ENCODE measurements around the gene THSD4.

THSD4 gene

GRCh38 chr15:71804695-71805470 lies 689.6 kb downstream of the THSD4 start:
- DNase-seq (ENCODE audit: low read depth) = no peak
- H3K4me3 ChIP-seq (ENCODE audit: low read depth, low read length) = no peak overlapping the region
- no peak for TF ChIP-seq CTCF (IDR thresholded peaks at IDR 0.05; ENCODE audit: control insufficient read depth, extremely low read depth, insufficient read depth)

GRCh38 chr15:71806452-71806931 lies 691.2 kb downstream of the THSD4 start:
- no peak for TF ChIP-seq CTCF (IDR thresholded peaks at IDR 0.05; ENCODE audit: control insufficient read depth, extremely low read depth, insufficient read depth)
- H3K4me3 ChIP-seq (ENCODE audit: low read depth, low read length) = no peak overlapping the region
- DNase-seq (ENCODE audit: low read depth) = no peak

- DNase-seq (ENCODE audit: low read depth) = no peak
- no peak for TF ChIP-seq CTCF (IDR thresholded peaks at IDR 0.05; ENCODE audit: control insufficient read depth, extremely low read depth, insufficient read depth)
- no peak overlapping the region for H3K4me3 ChIP-seq (ENCODE audit: low read depth, low read length)
Observed at GRCh38 chr15:71807125-71807629, 691.9 kb downstream of the THSD4 start.

GRCh38 chr15:71807691-71808091 lies 692.4 kb downstream of the THSD4 start:
- DNase-seq (ENCODE audit: low read depth) = no peak

GRCh38 chr15:71808311-71809020 lies 693.2 kb downstream of the THSD4 start:
- no peak overlapping the region for H3K4me3 ChIP-seq (ENCODE audit: low read depth, low read length)
- DNase-seq (ENCODE audit: low read depth) = no peak
- no peak for TF ChIP-seq CTCF (IDR thresholded peaks at IDR 0.05; ENCODE audit: control insufficient read depth, extremely low read depth, insufficient read depth)

More at GRCh38 chr15:71807691-71808091, 692.4 kb downstream of the THSD4 start:
- TF ChIP-seq CTCF (IDR thresholded peaks at IDR 0.05; ENCODE audit: control insufficient read depth, extremely low read depth, insufficient read depth) = no peak
- no peak overlapping the region for H3K4me3 ChIP-seq (ENCODE audit: low read depth, low read length)

- H3K4me3 ChIP-seq (ENCODE audit: low read depth, low read length) = no peak overlapping the region
- DNase-seq (ENCODE audit: low read depth) = no peak
- TF ChIP-seq CTCF (IDR thresholded peaks at IDR 0.05; ENCODE audit: control insufficient read depth, extremely low read depth, insufficient read depth) = no peak
Observed at GRCh38 chr15:71809346-71809745, 694.1 kb downstream of the THSD4 start.
